GM12892 (cell line): ENCODE results near the gene PARP1.

ENCODE experiments used
- POLR2A ChIP-seq: IDR thresholded peaks from 2 replicates; pipeline ENCODE4 v1.6.1; 2011; ENCODE audit warnings: low read depth, low read length, control low read depth
- POLR2AphosphoS5 ChIP-seq: IDR thresholded peaks from 2 replicates; pipeline ENCODE4 v1.6.1; 2011; ENCODE audit warnings: low read depth, low read length, control low read depth
- TAF1 ChIP-seq: IDR thresholded peaks from 2 replicates; pipeline ENCODE4 v1.6.1; 2011; ENCODE audit warnings: low read depth, mild to moderate bottlenecking, control low read depth, low read length, borderline replicate concordance

- TF ChIP-seq TAF1 (no peak), POLR2A (no peak), POLR2AphosphoS5 (no peak)
These were observed 96.5 kb downstream of the PARP1 start for GRCh38 chr1:226311376-226311775.
